ENCODE results near the gene FLNC. TPM values are rescaled to one million over a fixed set of nuclear protein-coding genes. Genes with fewer than 3 reads are reported as not detected.

The FLNC gene
- total RNA-seq, 1 donor from 2014 or later: 7.7 TPM

GRCh38 chr7:128862571-128863432, 32.6 kb downstream of the FLNC start, which contains the start of gene ATP6V1F:
Gene ATP6V1F, plus strand, starts transcription at chr7:128862856. Its CDS starts 49 bp downstream, at chr7:128862905.
- Histone ChIP-seq H3K9me3 (no peaks in the 10 kb centered on the region), H3K4me3 (peak within 1 kb of the TSS; percentile 86), H3K27ac (peak within 1 kb of the TSS; percentile 83), H3K36me3 (peaks cover 15% of the 10 kb centered on the region), H3K27me3 (no peaks in the 10 kb centered on the region), H3K4me1 (peaks cover 10% of the 10 kb centered on the region)
- intact Hi-C loops (cut with DNase I): no loop called here
- no peak for TF ChIP-seq CTCF (IDR thresholded peaks at IDR 0.05)
- DNase-seq (peak; percentile 99), ATAC-seq (peak; percentile 95)

GRCh38 chr7:128863433-128863989, 33.3 kb downstream of the FLNC start:
- intact Hi-C loops (cut with DNase I): no loop called here

GRCh38 chr7:128865303-128865702, 35.1 kb downstream of the FLNC start:
- H3K4me1 ChIP-seq: peaks cover 19% of the 10 kb centered on the region
- no peak for ATAC-seq

More at GRCh38 chr7:128863433-128863989, 33.3 kb downstream of the FLNC start:
- no peaks in the 10 kb centered on the region for H3K27me3 ChIP-seq
- TF ChIP-seq CTCF (IDR thresholded peaks at IDR 0.05): peak; percentile 46
- peaks cover 10% of the 10 kb centered on the region for H3K4me1 ChIP-seq
- peak overlapping the region; percentile 86 for H3K4me3 ChIP-seq
- DNase-seq (no peak), ATAC-seq (peak; percentile 61)
- H3K9me3 ChIP-seq: no peaks in the 10 kb centered on the region
- H3K27ac ChIP-seq: peak overlapping the region; percentile 83
- H3K36me3 ChIP-seq: peaks cover 15% of the 10 kb centered on the region

GRCh38 chr7:128865996-128866877, 36.0 kb downstream of the FLNC start:
- Histone ChIP-seq H3K27me3 (peaks cover 11% of the 10 kb centered on the region), H3K4me3 (no peak overlapping the region), H3K4me1 (peaks cover 19% of the 10 kb centered on the region), H3K27ac (no peak overlapping the region), H3K36me3 (peaks cover 15% of the 10 kb centered on the region), H3K9me3 (no peaks in the 10 kb centered on the region)
- no peak for TF ChIP-seq CTCF (IDR thresholded peaks at IDR 0.05)
- intact Hi-C loops (cut with DNase I): no loop called here
- ATAC-seq: no peak
- no peak for DNase-seq

More at GRCh38 chr7:128865303-128865702, 35.1 kb downstream of the FLNC start:
- peaks cover 15% of the 10 kb centered on the region for H3K36me3 ChIP-seq
- no peak for TF ChIP-seq CTCF (IDR thresholded peaks at IDR 0.05)
- no peak overlapping the region for H3K4me3 ChIP-seq
- no peak overlapping the region for H3K27ac ChIP-seq
- intact Hi-C loops (cut with DNase I): no loop called here
- no peaks in the 10 kb centered on the region for H3K9me3 ChIP-seq
- peaks cover 6% of the 10 kb centered on the region for H3K27me3 ChIP-seq
- DNase-seq: no peak

- H3K9me3 ChIP-seq: no peaks in the 10 kb centered on the region
- peaks cover 11% of the 10 kb centered on the region for H3K27me3 ChIP-seq
- DNase-seq (no peak), ATAC-seq (no peak)
- no peak overlapping the region for H3K4me3 ChIP-seq
- peaks cover 15% of the 10 kb centered on the region for H3K36me3 ChIP-seq
- H3K27ac ChIP-seq: no peak overlapping the region
- no peak for TF ChIP-seq CTCF (IDR thresholded peaks at IDR 0.05)
- peaks cover 16% of the 10 kb centered on the region for H3K4me1 ChIP-seq
- intact Hi-C loops (cut with DNase I): no loop called here
Observed at GRCh38 chr7:128867241-128867640, 37.0 kb downstream of the FLNC start.

Measured in upper lobe of right lung (tissue), 1 donor.